Myocyte (in vitro differentiated cells): Measurements from ENCODE around the gene INPP5K. TPM values are rescaled to one million over a fixed set of nuclear protein-coding genes. Genes with fewer than 3 reads are reported as not detected.
"Not testable (repeated sequence)": the region's sequence is repeated elsewhere in the genome, so short reads cannot be mapped to it uniquely, and the experiment has no call there.

Source experiments
- DNase-seq: peaks from one replicate; pipeline ENCODE4 v3.0.0-alpha.2; 2012; ENCODE audit warnings: low read depth
- total RNA-seq: library from RNA; depleted of rRNA; stranded (reverse); fragments of >200 nt; gene quantifications from 2 replicates; pipeline ENCODE4 v1.2.3, GENCODE V29; 2014

INPP5K gene
- total RNA-seq, 1 donor from 2014 or later = 47.2 TPM

DNA sequence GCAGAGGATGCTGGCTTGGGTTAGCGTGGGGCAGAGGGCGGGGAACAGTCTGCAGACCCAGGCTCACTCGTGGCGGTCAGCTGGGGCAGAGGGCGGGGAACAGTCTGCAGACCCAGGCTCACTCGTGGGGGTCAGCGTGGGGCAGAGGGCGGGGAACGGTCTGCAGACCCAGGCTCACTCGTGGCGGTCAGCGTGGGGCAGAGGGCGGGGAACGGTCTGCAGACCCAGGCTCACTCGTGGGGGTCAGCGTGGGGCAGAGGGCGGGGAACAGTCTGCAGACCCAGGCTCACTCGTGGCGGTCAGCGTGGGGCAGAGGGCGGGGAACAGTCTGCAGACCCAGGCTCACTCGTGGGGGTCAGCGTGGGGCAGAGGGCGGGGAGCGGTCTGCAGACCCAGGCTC lies 7.7 kb downstream of the INPP5K start:
- DNase-seq = not testable (repeated sequence)

DNA sequence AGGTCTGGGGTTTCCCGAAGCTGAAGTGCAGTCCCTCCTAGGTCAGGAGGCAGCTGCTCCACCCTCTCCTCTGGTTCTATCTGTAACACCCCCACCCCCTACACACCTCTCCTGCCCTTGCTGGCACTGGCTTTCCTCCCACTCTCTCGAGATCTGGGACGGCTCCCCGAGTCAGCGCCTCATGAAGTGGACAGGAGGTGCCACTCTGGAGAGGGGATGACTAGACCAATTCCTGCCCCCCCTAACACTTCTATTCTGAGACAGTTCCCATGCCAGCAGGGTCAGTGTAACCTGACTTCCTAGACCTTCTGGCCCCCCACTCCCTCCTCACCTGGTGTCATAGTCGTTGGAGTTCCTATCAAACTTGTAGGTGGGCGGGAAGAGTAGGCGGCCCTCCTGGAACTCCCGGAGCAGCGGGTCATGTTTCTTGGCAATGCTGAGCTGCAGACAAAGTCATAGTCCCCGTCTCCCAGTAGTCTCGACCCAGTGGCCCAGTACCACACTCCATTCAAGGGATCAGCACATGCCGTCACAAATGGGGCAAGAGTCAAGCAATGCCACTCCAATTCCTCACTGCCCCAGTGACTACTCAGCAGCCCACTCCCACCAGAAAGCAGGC lies 9.7 kb downstream of the INPP5K start:
- no peak for DNase-seq

DNA sequence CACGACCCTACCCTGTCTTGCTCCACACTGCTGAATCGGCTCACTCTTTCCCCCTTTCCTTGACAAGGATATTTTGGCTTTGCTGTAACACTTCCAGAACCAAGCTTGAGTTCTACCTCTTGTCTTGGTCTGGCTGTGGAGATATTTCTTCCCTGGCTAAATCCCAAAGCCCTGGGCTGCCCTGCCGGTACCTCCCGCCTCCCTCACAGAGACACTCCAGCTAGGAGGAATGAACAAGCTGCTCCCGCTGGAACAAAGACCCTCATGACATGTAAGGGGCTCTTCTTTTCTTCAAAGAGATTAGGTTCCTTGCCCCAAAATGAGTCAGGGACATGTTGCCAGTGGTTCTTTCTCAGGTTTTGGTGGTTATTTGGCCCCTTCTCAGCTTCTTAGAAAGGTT lies 10.8 kb downstream of the INPP5K start:
- DNase-seq = no peak

DNA sequence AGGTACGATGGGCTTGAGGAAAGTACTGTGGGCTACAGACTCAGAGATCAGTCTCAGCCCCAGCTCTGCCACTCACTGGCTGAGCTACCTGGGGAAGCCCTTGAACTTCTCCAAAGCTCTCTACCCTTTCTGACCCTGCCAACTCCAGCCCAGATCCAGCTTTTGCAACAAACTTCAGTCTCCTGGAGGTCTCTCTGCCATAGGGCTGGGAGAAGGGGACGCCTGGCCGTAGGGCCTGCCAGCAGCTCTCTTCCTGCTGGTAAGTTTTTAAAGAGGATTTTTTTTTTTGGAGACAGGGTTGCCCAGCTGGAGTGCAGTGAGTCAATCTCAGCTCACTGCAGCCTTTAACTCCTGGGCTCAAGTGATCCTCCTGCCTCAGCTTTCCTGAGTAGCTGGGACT lies 11.5 kb downstream of the INPP5K start:
- no peak for DNase-seq

DNA sequence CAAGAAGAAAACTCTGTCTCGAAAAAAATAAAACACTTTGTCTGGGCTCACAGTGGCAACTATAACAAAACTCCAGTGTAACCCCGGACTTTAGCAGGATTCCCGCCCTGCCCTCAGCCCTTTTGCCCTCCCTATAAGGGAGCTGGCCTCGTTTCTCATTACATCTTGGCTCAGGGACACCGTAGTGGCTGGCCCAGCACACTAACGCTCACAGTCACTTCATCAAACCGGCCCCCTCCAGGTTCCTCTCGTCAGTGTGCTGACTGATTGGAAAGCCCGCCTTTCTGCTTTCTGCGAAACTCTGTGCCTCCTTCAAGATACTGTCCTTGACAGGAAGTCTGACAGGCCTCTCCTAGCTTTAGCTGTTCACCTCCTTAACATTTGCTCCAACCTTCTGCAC lies 12.7 kb downstream of the INPP5K start:
- no peak for DNase-seq

DNA sequence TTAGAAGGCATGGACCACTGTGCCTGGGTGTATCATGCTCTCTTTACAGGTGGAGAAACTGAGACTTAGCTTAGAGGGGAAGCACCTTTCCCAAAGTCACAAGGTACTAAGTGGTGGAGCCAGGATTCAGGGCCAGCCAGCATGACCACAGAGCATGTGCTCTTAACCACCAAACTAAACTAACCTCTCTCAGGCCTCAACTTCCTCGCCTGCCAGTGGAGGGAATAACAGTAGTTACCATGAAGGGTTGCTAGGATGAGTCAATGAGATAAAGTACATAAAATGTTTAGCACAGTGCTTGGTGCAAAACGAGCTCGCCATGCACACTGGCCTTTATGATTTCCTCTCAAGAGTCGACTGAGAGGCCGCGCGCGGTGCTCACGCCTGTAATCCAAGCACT lies 17.5 kb downstream of the INPP5K start:
- peak; percentile 78 for DNase-seq

DNA sequence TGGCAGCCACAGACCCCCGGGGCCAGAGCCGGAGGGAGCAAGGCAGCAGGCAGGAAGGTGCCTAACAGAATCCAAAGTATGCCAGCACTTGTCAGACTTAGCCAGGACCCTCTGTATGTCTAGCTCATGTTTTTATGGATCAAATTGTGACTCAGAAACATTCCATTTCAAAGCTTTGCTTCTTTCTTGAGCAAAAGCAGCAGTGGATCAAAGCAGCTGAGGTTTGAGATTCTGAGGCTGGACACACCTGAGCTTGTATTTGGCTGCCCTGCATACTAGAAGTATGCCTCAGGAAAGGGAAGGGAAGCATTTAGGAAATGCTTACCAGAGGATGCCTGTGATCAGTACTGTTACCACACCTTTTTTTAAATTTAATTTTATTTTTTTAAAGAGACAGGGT lies 18.2 kb downstream of the INPP5K start:
- DNase-seq = no peak

DNA sequence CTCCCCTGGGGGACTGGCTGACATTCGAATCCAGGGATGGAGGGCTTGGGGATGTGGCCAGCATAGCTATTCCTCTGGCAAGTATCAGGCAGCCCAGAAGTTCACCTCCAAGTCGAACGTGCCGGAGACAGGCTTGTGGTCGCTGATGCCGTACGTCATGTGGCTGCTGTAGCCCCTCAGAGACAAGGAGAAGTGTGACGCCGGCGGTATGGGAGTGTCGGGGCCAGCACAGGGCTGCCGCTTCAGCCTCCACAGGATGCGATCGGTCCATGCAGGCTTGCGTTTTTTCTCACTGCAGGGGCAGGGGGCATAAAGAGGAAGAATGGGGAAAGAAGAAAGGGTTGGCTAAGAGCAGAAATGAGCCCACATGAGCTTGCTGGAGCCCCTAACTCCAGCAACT lies 18.6 kb downstream of the INPP5K start:
- no peak for DNase-seq

DNA sequence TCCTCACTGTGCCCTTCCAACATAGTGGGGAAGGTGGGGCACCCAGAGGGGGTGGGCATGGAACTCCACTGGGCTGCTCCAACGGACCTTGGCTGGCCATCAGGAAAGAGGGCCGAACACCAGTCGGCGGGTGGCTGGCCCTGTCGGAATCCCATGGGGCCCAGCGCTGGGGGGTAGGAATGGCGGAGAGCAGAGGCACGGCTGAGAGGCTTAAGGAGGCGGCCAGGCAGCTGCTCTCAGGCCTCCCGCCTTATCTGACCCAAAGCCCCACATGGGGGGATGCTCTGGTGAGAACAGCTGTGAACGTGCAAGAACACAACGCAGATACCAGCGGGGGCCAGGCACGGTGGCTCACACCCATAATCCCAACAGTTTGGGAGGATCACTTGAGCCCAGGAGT lies 19.5 kb downstream of the INPP5K start:
- DNase-seq = no peak

DNA sequence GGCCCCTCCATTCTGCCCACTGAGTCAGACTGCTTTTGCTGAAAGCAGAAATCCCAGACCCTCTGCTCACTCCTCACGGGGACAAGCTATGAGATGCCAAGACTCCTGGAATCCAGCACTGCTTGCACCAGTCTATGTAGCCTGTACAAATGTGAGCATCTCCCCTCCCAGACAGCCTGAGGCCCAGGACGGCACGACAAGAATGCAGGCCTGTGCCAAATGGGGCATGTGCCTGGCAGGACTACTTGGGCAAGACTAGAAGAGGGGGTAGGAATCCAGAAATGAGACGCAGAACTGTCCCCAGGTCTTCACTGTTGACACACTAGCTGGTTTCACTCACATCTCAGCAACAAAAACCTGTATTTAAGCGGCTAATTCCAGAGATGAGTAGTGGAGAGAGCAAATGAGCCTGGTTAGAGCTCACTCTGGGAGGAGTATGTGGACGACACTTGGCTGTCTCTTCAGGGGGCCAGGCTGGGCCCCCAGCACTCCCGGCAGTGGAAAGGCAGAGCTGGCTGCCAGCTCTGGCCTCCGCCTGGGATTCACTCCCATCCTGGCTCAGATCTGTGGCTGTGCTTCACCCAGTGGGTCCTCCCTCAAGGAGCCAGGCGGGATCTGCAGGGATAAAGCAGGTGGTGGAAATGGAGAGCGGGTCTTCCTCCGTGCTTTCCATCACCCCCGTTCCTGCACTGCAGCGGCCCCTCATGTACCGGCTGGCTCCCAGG lies 21.0 kb downstream of the INPP5K start:
- peak; percentile 77 for DNase-seq

DNA sequence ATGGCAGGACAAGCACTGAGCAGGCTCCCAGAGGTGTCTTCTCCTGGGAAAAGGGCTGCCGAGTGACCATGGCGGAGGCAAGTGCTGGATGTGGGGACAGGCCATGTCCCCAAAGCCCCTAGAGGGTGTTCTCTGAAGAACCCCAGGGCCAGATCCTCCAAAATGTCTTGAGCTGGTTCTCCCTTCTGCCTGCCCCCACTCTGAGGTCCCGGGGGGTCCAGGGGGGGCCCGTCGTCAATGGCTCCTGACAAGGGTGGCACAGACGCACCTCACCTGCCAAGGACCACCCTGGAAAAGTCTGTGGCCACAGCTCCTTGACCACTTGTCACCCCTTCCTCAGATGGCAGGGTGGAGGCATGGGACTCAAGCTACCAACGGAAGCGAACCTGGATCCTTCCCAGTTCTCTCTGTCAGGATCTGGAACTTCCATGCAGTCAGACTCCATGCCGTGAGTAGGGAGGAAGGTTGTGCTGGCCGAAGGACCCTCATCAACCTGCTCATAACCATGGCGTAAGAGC lies 21.6 kb downstream of the INPP5K start:
- DNase-seq = no peak

DNA sequence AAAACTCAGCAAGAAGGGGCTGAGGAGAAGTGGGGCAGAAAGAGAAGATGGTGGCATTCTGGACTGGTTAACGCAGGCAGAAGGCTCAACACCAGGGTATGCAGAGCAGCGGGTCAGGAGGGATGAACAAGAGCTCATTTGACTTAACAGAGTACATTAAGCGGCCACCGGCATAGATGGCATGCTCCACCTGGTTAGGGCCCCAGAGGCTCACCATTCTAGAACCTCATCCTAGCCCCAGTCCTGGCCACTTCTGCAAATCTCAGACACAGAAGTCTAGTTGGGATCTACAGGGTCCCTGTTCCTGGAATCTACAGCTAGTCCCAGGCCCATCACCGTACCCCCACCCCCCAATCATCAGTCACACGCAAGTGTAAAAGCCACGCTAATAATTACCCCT lies 22.2 kb downstream of the INPP5K start:
- DNase-seq = no peak

DNA sequence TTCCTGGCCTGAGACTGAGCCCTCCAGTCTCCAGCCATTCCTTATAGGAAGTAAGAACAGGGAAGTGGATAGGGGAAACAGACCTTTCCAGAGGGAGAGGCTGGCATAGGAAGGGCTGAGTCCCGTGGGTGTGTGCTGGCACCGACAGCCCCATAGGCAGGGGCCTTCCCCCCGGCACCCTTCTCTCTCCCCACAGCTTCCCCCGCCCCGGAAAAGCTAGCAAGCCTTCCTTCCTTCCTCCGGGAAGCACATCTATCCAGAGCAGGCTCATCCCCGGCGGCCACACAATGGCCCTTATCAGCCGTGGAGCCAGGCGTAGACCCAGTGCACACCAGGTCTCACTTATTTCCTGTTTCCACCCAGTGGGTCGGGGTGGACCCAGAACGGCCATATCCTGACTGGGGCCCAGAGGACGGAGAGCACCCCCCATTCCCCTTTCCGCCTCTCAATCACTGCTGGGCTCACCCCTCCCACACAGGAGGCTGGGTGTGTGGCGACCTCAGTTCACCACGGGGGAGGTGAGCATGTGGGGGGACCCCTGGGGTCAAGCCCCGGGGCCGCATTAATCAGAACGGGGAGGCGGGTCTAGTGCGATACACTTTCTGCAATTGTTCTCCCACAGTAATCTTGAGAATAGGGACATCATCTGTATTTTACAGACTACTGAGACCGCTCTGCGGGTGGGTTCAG lies 23.0 kb downstream of the INPP5K start:
- DNase-seq = no peak

DNA sequence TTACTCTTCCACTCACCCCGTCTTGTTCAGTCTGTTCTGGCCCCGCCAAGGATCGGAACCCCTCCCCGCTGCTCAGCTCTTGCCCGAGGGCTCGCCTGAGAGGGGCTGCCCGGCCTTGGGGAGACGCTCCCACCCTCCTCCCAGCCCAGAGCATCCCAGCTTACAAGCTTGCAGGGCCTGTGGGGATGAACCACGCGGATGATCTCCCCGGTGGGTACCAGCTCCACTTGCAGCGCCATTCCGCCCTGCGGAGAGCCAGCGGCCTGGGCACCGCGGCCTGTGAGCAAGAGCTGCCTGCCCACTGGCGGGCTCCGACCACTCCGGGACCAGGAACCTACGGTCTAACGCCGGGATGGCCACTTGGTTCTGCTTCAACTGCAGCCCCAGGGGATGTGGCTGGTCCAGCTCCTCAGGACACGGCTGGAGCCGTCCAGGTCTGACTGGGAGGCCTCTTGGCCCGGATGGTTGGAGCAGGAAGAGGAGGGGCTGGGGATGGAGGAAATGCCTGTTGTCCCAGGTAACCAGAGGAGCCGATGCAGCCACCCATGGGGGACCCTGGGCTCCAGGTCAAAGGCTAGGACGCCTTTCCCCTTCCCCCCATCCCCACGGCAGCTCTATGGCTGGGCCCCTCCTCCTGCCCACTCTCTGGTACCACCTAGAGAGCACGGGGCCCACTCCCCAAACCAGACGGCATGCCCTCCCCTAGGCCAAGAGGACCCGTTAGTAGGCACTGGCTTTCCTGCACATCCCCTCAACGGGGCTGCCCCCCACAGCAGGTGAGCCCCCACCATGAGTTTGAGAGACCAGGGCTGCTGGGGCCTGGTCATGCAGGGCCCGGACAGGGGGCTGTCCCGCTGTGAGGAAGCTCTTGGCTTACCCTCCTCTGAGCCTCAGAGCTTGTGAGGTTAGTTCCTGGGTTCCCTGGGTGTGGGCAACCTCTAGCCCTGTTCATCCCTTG lies 23.9 kb downstream of the INPP5K start, which contains the start of gene MYO1C:
MYO1C (minus strand) TSS at position 438 of the 958 bp plus-strand sequence; CDS start at position 239, 199 bp downstream.
- no peak for DNase-seq

DNA sequence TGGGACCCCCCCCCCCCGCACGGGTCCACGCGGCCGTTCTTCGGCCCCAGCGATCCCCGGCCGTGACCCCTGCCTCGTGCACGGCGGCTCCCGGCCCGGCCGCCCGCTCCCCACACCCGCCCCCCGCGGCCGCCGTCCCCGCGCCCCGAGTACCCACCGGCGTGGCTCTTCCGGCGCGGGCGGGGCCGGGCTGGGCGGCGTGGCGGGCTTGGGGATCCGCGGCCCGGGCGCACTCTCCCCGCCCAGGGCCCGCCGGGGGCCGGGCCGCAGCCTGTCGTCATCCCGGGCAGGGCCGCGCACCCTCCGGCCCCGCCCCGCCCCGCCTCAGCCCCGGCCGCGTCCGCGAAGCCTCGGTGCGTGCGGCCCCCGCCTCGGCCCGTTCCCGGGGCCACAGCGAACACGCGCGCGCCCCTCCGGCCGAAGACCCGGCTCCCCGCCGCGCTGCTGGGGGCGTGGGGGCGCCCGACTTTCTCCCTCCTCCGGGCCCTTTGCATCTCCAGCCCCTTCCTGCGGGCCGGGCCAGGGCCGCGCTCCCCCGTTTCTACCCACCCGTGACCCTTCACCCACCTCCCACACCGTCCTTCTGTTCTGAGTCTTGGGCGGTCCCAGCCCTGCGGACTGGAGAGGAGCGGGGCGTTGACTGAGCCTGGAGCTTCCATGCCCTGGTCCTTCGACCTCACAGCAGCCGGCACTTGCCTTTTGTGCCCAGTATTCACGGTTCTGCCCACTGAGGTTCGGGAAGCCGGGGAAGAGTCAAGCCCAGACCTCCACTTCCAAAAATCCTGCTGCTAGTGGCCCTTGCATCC lies 24.8 kb downstream of the INPP5K start:
- DNase-seq = peak; percentile 55

DNA sequence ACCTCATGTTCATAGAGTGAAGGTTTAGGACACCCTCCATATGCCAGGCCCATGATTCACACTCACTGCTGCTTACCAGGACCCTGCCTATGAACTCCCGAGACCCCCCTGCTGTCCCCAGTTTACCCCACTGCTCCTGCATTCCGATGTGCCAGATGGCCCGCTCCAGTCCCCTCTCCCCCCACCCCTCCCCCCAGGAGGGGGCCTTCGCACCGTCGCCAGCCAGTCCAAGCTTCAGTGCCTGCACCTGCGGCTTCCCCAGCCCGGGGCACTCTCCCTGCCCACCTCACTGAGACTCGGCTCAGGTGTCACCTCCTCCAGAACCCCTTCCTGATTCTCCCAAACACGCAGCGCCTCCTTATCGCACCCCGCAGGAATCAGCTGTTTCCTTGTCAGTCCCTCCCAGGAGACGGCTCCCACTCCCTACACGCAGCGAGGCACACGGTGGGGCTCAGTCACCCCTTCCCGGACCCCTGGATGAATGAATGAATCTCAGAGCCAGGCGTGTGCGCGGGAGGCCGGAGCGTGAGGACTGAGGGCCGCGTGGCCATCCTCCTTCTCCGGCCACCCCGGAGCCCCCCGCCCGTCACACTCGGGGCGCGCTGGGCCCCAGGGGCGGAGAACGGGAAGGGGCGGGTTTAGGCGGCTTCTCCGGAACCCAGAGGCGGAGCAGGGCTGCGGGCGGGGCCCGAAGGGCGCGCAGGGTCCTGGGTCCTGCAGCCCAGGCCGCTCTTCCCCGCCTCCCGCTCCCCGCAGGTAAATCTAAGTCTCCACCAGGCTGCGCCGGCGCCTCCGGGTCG lies 25.6 kb downstream of the INPP5K start:
- peak; percentile 68 for DNase-seq

DNA sequence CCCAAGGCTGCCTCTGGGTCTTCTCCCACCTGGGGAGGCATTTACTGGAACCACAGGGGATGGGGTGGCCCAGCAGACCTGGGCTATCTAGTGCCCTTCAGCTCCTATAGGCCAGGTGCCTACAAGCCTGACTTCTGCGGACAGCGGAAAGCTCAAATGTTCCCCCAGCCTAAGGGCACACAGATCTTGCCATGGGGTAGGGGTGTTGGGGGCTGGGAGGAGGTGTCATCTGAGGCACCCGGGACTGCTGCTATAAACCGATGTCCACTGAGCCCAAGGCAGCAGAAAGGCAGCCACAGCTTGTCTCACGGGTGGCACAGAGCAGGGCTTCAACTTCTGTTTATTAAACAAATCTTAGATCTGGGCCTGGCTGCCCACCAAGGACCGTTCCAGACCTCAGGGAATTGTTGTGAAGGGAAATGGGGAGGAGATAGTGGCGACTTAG lies 27.6 kb downstream of the INPP5K start:
- no peak for DNase-seq

DNA sequence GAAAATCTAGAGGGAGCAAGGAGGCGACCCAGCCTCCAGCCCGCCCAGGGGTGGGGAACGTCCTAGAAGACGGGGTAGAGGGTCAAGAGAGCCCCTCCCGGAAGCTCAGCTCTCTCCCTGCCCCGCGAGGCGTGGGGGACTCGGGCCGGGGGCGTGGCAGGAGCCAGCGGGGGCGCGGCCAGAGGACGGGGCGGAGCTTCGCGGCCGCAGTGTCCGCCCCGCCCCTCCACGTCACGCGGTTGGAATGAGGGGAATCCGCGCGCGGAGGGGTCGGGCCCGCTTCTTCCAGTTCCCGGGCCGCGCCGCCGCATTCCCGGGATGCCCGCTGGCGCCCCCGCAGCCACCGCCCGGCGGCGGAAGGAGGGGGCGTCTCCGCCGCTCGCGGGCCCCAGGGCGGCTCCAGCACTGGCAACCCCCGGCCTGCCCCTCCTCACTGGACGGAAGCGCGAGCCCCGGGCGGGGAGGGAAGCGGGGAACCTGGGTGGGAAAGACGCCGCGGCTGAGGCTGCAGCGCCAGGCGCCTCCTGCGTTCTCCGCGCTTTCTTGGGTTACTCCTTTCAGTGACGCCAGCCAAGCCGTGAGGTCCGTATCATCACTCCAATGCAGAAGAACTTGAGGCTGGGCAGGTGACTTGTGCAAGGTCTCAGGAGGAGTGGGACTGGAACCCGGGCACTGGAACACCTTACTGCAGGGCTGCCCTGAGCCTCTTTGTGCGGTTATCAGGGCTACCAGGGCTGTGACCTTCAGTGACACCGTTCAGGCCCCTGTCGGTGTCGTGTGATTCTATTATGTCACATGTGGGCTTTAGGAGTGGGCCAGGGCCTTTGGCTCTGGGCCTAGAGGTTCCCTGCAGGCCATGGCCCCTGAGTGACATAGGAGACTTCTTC lies 28.2 kb downstream of the INPP5K start:
- peak; percentile 91 for DNase-seq
